Transverse colon (tissue), 4 donors: ENCODE measurements around the gene KRT2. TPM values are rescaled to one million over a fixed set of nuclear protein-coding genes. Genes with fewer than 3 reads are reported as not detected.

Experiments
- DNase-seq: peaks from one replicate; pipeline ENCODE4 v3.0.0-alpha.2; 2019
- H3K27ac ChIP-seq, 4 donors: fragments of 200-600 bp; sonication (generic); 2 replicates each; pipeline ENCODE4 v1.5.1; 2016 to 2018; ENCODE audit warnings: inconsistent platforms in 4 of 4
- H3K27me3 ChIP-seq: fragments of 200-600 bp; sonication (generic); 2 replicates; pipeline ENCODE4 v1.5.1; 2017; ENCODE audit warnings: inconsistent platforms
- H3K36me3 ChIP-seq, 4 donors: fragments of 200-600 bp; sonication (generic); 2 replicates each; pipeline ENCODE4 v1.5.1; 2017 to 2019; ENCODE audit warnings: inconsistent platforms in 4 of 4
- H3K4me1 ChIP-seq, 4 donors: fragments of 200-600 bp; sonication (generic); 2 replicates each; pipeline ENCODE4 v1.5.1; 2017 to 2020; ENCODE audit warnings: inconsistent platforms in 4 of 4
- H3K4me3 ChIP-seq, 4 donors: fragments of 200-600 bp; sonication (generic); 1 replicate in 1 of 4; 2 replicates in 3 of 4; pipeline versions ENCODE4 v1.5.1 to v1.6.1; 2017 to 2019; ENCODE audit warnings: inconsistent platforms in 4 of 4
- H3K9me3 ChIP-seq, 2 donors: fragments of 200-600 bp; sonication (generic); 2 replicates each; pipeline ENCODE4 v1.5.1; 2017 to 2019; ENCODE audit warnings: inconsistent platforms in 2 of 2
- EP300 ChIP-seq: sonication (generic); formaldehyde crosslinking; IDR thresholded peaks from one replicate; pipeline ENCODE4 v1.6.1; 2017; ENCODE audit warnings: antibody characterized with exemption, low read depth
- POLR2A ChIP-seq: fragments of 450-650 bp; IDR thresholded peaks from one replicate; pipeline ENCODE4 v1.6.1; 2016; ENCODE audit warnings: antibody characterized with exemption, mild to moderate bottlenecking, moderate library complexity
- POLR2AphosphoS5 ChIP-seq, 3 donors: sonication (generic); formaldehyde crosslinking; IDR thresholded peaks; one replicate each; pipeline ENCODE4 v1.6.1; 2016; ENCODE audit warnings: antibody characterized with exemption in 3 of 3
- WGBS, 2 donors: methylation state at CpG; one replicate each; pipeline ENCODE4 v1.1.5; 2018; ENCODE audit warnings: low coverage in 1 of 2; 5-methylcytosine and 5-hydroxymethylcytosine counted together
- in situ Hi-C, 4 donors: fragments of 200-750 bp; cut with MboI; loops; one replicate each; pipeline versions ENCODE4 v1.15.0 to v1.15.1; 2017; ENCODE audit warnings: low sequenced_read_pairs in 3 of 4, low pct_ligation_motif_present in 1 of 4, low pct_unique_long_range_greater_than_20kb in 1 of 4
- intact Hi-C: fragments of 100-400 bp; cut with DNase I; formaldehyde crosslinking; loops from one replicate; pipeline ENCODE4 v1.15.1; 2023; ENCODE audit warnings: low total_unique reads
- total RNA-seq, 4 donors: library from RNA; depleted of rRNA; stranded (reverse); fragments of >200 nt; gene quantifications; one replicate each; pipeline ENCODE4 v1.1.0, GENCODE V29; 2016
- TF ChIP-seq, protein P1 (sequence below), 5 experiments: fragments of 200-600 bp in 3 of 5; fragments of 450-650 bp in 2 of 5; sonication (generic) in 3 of 5; IDR thresholded peaks; 1 replicate in 2 of 5; 2 replicates in 3 of 5; pipeline ENCODE4 v1.5.1; 2016 to 2017; ENCODE audit warnings: antibody characterized with exemption in 5 of 5, inconsistent platforms in 3 of 5, mild to moderate bottlenecking in 2 of 5, moderate library complexity in 1 of 5

The KRT2 gene
- total RNA-seq, 4 donors from 2014 or later, result not detected

DNA sequence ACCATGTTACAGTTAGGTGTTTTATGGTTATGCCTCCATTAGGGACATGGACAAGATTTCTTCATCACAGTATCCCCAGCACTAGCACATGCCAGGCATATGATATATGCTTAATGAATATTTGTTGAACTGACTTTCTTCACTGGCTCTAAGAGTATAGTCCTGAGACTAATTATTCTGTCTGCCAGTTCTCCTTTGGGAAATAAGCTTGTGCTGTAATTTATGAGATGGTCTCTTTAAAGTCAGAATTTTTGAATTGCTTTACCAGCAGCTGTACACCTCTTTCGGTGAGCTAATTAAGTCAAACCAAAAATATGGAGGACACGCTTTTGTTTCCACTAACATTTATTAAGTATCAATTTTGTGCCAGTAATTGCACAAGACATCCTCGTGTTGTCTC lies 45.9 kb downstream of the KRT2 start:
- intact Hi-C loops (no loop called here), in situ Hi-C loops (no loop called here)
- Histone ChIP-seq H3K36me3 (no peaks in the 10 kb centered on the region), H3K4me1 (no peaks in the 10 kb centered on the region), H3K27ac (no peak overlapping the region), H3K27me3 (peaks cover 44% of the 10 kb centered on the region), H3K9me3 (no peaks in the 10 kb centered on the region), H3K4me3 (no peak overlapping the region)
- DNase-seq, result no peak
- WGBS, 2 donors, result 54 to 64% methylated on average over 3 of the region's 3 CpGs
- TF ChIP-seq POLR2A, result no peak
- no peak for TF ChIP-seq EP300
- TF ChIP-seq, protein P1, sequence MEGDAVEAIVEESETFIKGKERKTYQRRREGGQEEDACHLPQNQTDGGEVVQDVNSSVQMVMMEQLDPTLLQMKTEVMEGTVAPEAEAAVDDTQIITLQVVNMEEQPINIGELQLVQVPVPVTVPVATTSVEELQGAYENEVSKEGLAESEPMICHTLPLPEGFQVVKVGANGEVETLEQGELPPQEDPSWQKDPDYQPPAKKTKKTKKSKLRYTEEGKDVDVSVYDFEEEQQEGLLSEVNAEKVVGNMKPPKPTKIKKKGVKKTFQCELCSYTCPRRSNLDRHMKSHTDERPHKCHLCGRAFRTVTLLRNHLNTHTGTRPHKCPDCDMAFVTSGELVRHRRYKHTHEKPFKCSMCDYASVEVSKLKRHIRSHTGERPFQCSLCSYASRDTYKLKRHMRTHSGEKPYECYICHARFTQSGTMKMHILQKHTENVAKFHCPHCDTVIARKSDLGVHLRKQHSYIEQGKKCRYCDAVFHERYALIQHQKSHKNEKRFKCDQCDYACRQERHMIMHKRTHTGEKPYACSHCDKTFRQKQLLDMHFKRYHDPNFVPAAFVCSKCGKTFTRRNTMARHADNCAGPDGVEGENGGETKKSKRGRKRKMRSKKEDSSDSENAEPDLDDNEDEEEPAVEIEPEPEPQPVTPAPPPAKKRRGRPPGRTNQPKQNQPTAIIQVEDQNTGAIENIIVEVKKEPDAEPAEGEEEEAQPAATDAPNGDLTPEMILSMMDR (IDR thresholded peaks at IDR 0.05), result no peak
- no peak for TF ChIP-seq POLR2AphosphoS5 (IDR thresholded peaks at IDR 0.05)

DNA sequence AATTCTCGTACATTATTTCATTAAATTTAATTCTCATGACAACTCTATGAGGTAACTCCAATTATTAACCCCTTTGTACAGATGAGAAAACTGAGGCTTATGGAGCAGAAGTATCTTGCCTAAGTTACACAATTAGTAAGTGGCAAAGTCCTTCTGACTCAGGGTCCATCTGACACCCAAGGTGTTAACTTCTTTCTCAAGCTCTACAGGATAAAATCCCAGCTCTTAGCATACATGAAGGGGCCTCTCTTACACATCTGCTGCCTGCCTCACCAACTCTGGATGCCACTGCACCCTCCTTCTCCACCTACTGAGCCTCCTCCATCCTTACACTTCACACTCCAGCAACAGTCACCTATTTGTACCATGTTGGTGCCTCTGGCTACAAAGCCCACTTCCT lies 46.5 kb downstream of the KRT2 start:
- no peak for DNase-seq
- intact Hi-C loops (no loop called here), in situ Hi-C loops (no loop called here)
- Histone ChIP-seq H3K9me3 (no peaks in the 10 kb centered on the region), H3K27me3 (peaks cover 46% of the 10 kb centered on the region), H3K27ac (no peak overlapping the region), H3K36me3 (no peaks in the 10 kb centered on the region), H3K4me3 (no peak overlapping the region), H3K4me1 (no peaks in the 10 kb centered on the region)
- 60 to 95% methylated on average over 1 of the region's 1 CpG for WGBS, 2 donors
- TF ChIP-seq, protein P1 (IDR thresholded peaks at IDR 0.05), result no peak
- TF ChIP-seq POLR2A (no peak), POLR2AphosphoS5 (IDR thresholded peaks at IDR 0.05) (no peak), EP300 (no peak)

DNA sequence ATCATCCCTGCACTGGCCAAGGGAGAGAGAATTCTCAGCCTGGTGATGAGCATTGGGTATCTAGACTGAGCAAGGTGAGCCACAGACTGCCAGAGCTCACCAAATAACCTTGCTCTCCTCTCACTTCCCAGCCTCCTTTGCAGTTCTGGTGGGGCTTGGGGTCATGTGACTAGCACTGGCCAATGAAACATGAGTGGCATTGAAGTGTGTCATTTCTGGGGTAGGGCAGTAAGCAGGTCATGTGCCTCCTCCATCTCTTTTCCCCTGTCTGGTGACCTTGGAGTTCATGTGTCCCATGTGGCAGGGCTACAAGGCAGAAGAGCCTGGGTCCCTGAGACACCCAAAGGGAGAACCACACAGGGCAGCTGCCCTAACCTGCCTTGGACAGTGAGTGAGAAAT lies 47.2 kb downstream of the KRT2 start:
- intact Hi-C loops, result no loop called here
- in situ Hi-C loops, result no loop called here
- no peaks in the 10 kb centered on the region for H3K36me3 ChIP-seq
- DNase-seq, result no peak
- peaks cover 45% of the 10 kb centered on the region for H3K27me3 ChIP-seq
- no peaks in the 10 kb centered on the region for H3K9me3 ChIP-seq
- no peaks in the 10 kb centered on the region for H3K4me1 ChIP-seq
- no peak overlapping the region for H3K27ac ChIP-seq
- TF ChIP-seq, protein P1 (IDR thresholded peaks at IDR 0.05), result no peak
- TF ChIP-seq POLR2A (no peak), EP300 (no peak), POLR2AphosphoS5 (IDR thresholded peaks at IDR 0.05) (no peak)
- no peak overlapping the region for H3K4me3 ChIP-seq

DNA sequence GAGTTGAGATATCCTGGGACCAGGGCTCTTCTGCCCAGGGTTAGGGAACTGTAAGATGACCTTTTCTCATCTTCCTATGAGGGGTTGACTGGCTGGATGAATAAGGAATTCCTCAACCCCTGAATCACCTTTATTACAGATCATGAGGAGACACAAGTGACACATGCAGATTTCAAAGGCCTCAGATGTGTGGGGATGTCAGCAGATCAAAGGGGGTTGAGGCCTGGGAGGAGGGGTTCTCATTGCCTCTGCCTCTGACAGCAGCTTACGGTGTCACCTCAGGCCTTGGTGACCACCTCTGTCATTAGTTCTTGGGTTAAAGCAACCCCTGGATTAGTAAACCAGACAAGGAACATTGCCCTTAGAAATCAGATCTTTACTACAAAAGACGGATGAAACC lies 48.7 kb downstream of the KRT2 start:
- Histone ChIP-seq H3K4me1 (no peaks in the 10 kb centered on the region), H3K27ac (no peak overlapping the region), H3K36me3 (no peaks in the 10 kb centered on the region), H3K4me3 (no peak overlapping the region), H3K9me3 (no peaks in the 10 kb centered on the region), H3K27me3 (peaks cover 43% of the 10 kb centered on the region)
- intact Hi-C loops, result no loop called here
- DNase-seq, result no peak
- WGBS, 2 donors, result 80% methylated on average over 2 of the region's 2 CpGs; no CpG with 5 or more reads in 1 of the 2 donors
- in situ Hi-C loops, result no loop called here
- TF ChIP-seq POLR2AphosphoS5 (IDR thresholded peaks at IDR 0.05) (no peak), POLR2A (no peak), EP300 (no peak)
- TF ChIP-seq, protein P1 (IDR thresholded peaks at IDR 0.05), result no peak
